Activated naive CD8-positive, alpha-beta T cell treated with anti-CD3 and anti-CD28 coated beads, Interleukin-2, amount 50 U/mL, for 24 hours (primary cell): ENCODE data around the gene PRIM2.
"Not testable (repeated sequence)": the region's sequence is repeated elsewhere in the genome, so short reads cannot be mapped to it uniquely, and the experiment has no call there.

ENCODE experiments used
- ATAC-seq: fragments of 150-1000 bp; cut with Tn5 transposase; one replicate; pipeline ENCODE4 v1.10.0; 2021
- DNase-seq: peaks from one replicate; pipeline ENCODE4 v3.0.0; 2021
- H3K27ac Mint-ChIP-seq: one replicate; pipeline ENCODE4 v1.8.0; 2021; ENCODE audit warnings: mild to moderate bottlenecking, mixed read lengths
- H3K27me3 Mint-ChIP-seq: one replicate; pipeline ENCODE4 v1.8.0; 2021; ENCODE audit warnings: mixed read lengths
- H3K36me3 Mint-ChIP-seq: one replicate; pipeline ENCODE4 v1.8.0; 2021; ENCODE audit warnings: low read depth, mixed read lengths
- H3K4me1 Mint-ChIP-seq: one replicate; pipeline ENCODE4 v1.8.0; 2021; ENCODE audit warnings: mixed read lengths
- H3K4me3 Mint-ChIP-seq: one replicate; pipeline ENCODE4 v1.8.0; 2021; ENCODE audit warnings: mild to moderate bottlenecking, moderate library complexity, mixed read lengths
- H3K9me3 Mint-ChIP-seq: one replicate; pipeline ENCODE4 v1.8.0; 2021; ENCODE audit warnings: mixed read lengths

The PRIM2 gene

GRCh38 chr6:57515171-57515570, 197.7 kb downstream of the PRIM2 start:
- not testable (repeated sequence) for H3K27me3 Mint-ChIP-seq, H3K36me3 Mint-ChIP-seq, H3K4me3 Mint-ChIP-seq, DNase-seq, H3K9me3 Mint-ChIP-seq, ATAC-seq, H3K4me1 Mint-ChIP-seq, H3K27ac Mint-ChIP-seq

GRCh38 chr6:57515845-57516244, 198.4 kb downstream of the PRIM2 start:
- DNase-seq, H3K27ac Mint-ChIP-seq, H3K4me3 Mint-ChIP-seq, ATAC-seq, H3K9me3 Mint-ChIP-seq, H3K27me3 Mint-ChIP-seq, H3K36me3 Mint-ChIP-seq, H3K4me1 Mint-ChIP-seq: not testable (repeated sequence)

- H3K4me1 Mint-ChIP-seq, DNase-seq, ATAC-seq, H3K4me3 Mint-ChIP-seq, H3K9me3 Mint-ChIP-seq, H3K36me3 Mint-ChIP-seq, H3K27ac Mint-ChIP-seq, H3K27me3 Mint-ChIP-seq: not testable (repeated sequence)
These were observed 199.3 kb downstream of the PRIM2 start for GRCh38 chr6:57516776-57517175.

- DNase-seq, ATAC-seq, H3K36me3 Mint-ChIP-seq, H3K9me3 Mint-ChIP-seq, H3K4me1 Mint-ChIP-seq, H3K4me3 Mint-ChIP-seq, H3K27ac Mint-ChIP-seq, H3K27me3 Mint-ChIP-seq: not testable (repeated sequence)
These were observed 201.8 kb downstream of the PRIM2 start for GRCh38 chr6:57519198-57519597.

- H3K9me3 Mint-ChIP-seq, DNase-seq, H3K27me3 Mint-ChIP-seq, H3K4me1 Mint-ChIP-seq, H3K4me3 Mint-ChIP-seq, H3K27ac Mint-ChIP-seq, ATAC-seq, H3K36me3 Mint-ChIP-seq: not testable (repeated sequence)
These were observed 203.7 kb downstream of the PRIM2 start for GRCh38 chr6:57521085-57521484.

- not testable (repeated sequence) for H3K36me3 Mint-ChIP-seq, H3K4me1 Mint-ChIP-seq, H3K4me3 Mint-ChIP-seq, H3K27me3 Mint-ChIP-seq, H3K27ac Mint-ChIP-seq, H3K9me3 Mint-ChIP-seq, DNase-seq, ATAC-seq
These were observed 205.8 kb downstream of the PRIM2 start for GRCh38 chr6:57523221-57523620.

- not testable (repeated sequence) for DNase-seq, H3K27me3 Mint-ChIP-seq, H3K36me3 Mint-ChIP-seq, H3K4me1 Mint-ChIP-seq, H3K9me3 Mint-ChIP-seq, H3K4me3 Mint-ChIP-seq, ATAC-seq, H3K27ac Mint-ChIP-seq
These were observed 212.3 kb downstream of the PRIM2 start for GRCh38 chr6:57529755-57530154.

GRCh38 chr6:57532660-57533059, 215.2 kb downstream of the PRIM2 start:
- not testable (repeated sequence) for H3K4me1 Mint-ChIP-seq, H3K9me3 Mint-ChIP-seq, H3K27me3 Mint-ChIP-seq, DNase-seq, H3K4me3 Mint-ChIP-seq, H3K36me3 Mint-ChIP-seq, H3K27ac Mint-ChIP-seq, ATAC-seq

GRCh38 chr6:57535121-57535520, 217.7 kb downstream of the PRIM2 start:
- not testable (repeated sequence) for H3K4me3 Mint-ChIP-seq, H3K27me3 Mint-ChIP-seq, H3K9me3 Mint-ChIP-seq, DNase-seq, H3K27ac Mint-ChIP-seq, H3K4me1 Mint-ChIP-seq, ATAC-seq, H3K36me3 Mint-ChIP-seq

GRCh38 chr6:57535994-57536393, 218.6 kb downstream of the PRIM2 start:
- ATAC-seq, H3K4me3 Mint-ChIP-seq, H3K27ac Mint-ChIP-seq, H3K9me3 Mint-ChIP-seq, H3K27me3 Mint-ChIP-seq, H3K36me3 Mint-ChIP-seq, H3K4me1 Mint-ChIP-seq, DNase-seq: not testable (repeated sequence)

GRCh38 chr6:57537916-57538315, 220.5 kb downstream of the PRIM2 start:
- not testable (repeated sequence) for H3K4me1 Mint-ChIP-seq, ATAC-seq, H3K27ac Mint-ChIP-seq, H3K4me3 Mint-ChIP-seq, H3K9me3 Mint-ChIP-seq, DNase-seq, H3K27me3 Mint-ChIP-seq
- peaks cover 15% of the 10 kb centered on the region for H3K36me3 Mint-ChIP-seq

GRCh38 chr6:57551961-57552360, 234.5 kb downstream of the PRIM2 start:
- H3K4me1 Mint-ChIP-seq, H3K36me3 Mint-ChIP-seq, H3K4me3 Mint-ChIP-seq, H3K27me3 Mint-ChIP-seq, ATAC-seq, H3K9me3 Mint-ChIP-seq, H3K27ac Mint-ChIP-seq, DNase-seq: not testable (repeated sequence)

- H3K27ac Mint-ChIP-seq, ATAC-seq, H3K36me3 Mint-ChIP-seq, H3K27me3 Mint-ChIP-seq, DNase-seq, H3K9me3 Mint-ChIP-seq, H3K4me1 Mint-ChIP-seq, H3K4me3 Mint-ChIP-seq: not testable (repeated sequence)
These were observed 240.4 kb downstream of the PRIM2 start for GRCh38 chr6:57557855-57558254.

GRCh38 chr6:57559170-57559569, 241.7 kb downstream of the PRIM2 start:
- H3K4me1 Mint-ChIP-seq, H3K4me3 Mint-ChIP-seq, H3K27me3 Mint-ChIP-seq, DNase-seq, H3K27ac Mint-ChIP-seq, H3K36me3 Mint-ChIP-seq, H3K9me3 Mint-ChIP-seq, ATAC-seq: not testable (repeated sequence)

GRCh38 chr6:57562233-57562632, 244.8 kb downstream of the PRIM2 start:
- not testable (repeated sequence) for H3K9me3 Mint-ChIP-seq

GRCh38 chr6:57572119-57572518, 254.7 kb downstream of the PRIM2 start:
- not testable (repeated sequence) for H3K9me3 Mint-ChIP-seq, H3K36me3 Mint-ChIP-seq, H3K27ac Mint-ChIP-seq, H3K4me3 Mint-ChIP-seq, ATAC-seq, H3K4me1 Mint-ChIP-seq, H3K27me3 Mint-ChIP-seq, DNase-seq

More at GRCh38 chr6:57562233-57562632, 244.8 kb downstream of the PRIM2 start:
- not testable (repeated sequence) for DNase-seq, H3K4me1 Mint-ChIP-seq, H3K27ac Mint-ChIP-seq, H3K27me3 Mint-ChIP-seq, H3K36me3 Mint-ChIP-seq, ATAC-seq, H3K4me3 Mint-ChIP-seq
